GM12878 (cell line): ENCODE data around the gene DNAJC15.

Experiments used
- EZH2 ChIP-seq: IDR thresholded peaks from 2 replicates; pipeline ENCODE4 v1.6.1; 2012; ENCODE audit warnings: low read depth, mild to moderate bottlenecking, control low read depth, inconsistent platforms, low read length, borderline replicate concordance; ENCODE audit not compliant: control insufficient read depth
- FOS ChIP-seq: IDR thresholded peaks from 3 replicates; pipeline ENCODE4 v1.6.1; 2011; ENCODE audit warnings: borderline replicate concordance; ENCODE audit not compliant: insufficient read length; ENCODE audit errors: extremely low read depth
- TAF1 ChIP-seq: IDR thresholded peaks from 2 replicates; pipeline ENCODE4 v1.6.1; 2011; ENCODE audit warnings: mild to moderate bottlenecking, low read depth, low read length, borderline replicate concordance
- TF ChIP-seq, protein P1 (sequence below), 3 experiments: IDR thresholded peaks in 2 of 3; conservative IDR thresholded peaks in 1 of 3; 2 replicates each; pipeline ENCODE4 v1.5.1; 2011; ENCODE audit warnings: low read depth in 3 of 3, low read length in 3 of 3, mild to moderate bottlenecking in 3 of 3, control low read depth in 2 of 3, moderate library complexity in 2 of 3, inconsistent platforms in 1 of 3, mixed read lengths in 1 of 3; ENCODE audit not compliant: control insufficient read depth in 2 of 3, insufficient read depth in 1 of 3; ENCODE audit errors: extremely low read depth in 1 of 3
- TF ChIP-seq, protein P2 (sequence below): fragments of 450-650 bp; formaldehyde crosslinking; IDR thresholded peaks from 2 replicates; pipeline ENCODE4 v1.5.0; 2022; ENCODE audit warnings: mild to moderate bottlenecking, missing genetic modification characterization

DNA sequence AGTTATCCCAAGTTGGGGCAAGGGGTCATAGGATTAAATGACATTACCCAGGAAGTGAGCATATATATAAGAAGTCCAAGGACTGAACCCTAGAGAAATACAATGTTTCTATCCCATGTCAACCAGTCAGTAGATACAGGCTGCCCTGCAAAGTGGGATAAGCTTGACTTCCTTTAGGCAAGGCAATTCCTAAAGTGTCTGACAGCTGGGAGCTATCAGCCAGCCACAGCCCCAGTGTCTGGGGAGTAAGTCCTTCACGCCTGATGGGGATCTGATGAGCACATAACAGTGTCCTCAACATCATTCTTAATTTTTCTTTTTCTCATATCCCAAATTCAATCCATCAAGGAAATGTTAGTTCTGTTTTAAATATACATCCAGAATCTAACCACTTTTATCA lies 54.1 kb downstream of the DNAJC15 start:
- TF ChIP-seq TAF1, result no peak
- TF ChIP-seq FOS, result no peak
- TF ChIP-seq, protein P1, sequence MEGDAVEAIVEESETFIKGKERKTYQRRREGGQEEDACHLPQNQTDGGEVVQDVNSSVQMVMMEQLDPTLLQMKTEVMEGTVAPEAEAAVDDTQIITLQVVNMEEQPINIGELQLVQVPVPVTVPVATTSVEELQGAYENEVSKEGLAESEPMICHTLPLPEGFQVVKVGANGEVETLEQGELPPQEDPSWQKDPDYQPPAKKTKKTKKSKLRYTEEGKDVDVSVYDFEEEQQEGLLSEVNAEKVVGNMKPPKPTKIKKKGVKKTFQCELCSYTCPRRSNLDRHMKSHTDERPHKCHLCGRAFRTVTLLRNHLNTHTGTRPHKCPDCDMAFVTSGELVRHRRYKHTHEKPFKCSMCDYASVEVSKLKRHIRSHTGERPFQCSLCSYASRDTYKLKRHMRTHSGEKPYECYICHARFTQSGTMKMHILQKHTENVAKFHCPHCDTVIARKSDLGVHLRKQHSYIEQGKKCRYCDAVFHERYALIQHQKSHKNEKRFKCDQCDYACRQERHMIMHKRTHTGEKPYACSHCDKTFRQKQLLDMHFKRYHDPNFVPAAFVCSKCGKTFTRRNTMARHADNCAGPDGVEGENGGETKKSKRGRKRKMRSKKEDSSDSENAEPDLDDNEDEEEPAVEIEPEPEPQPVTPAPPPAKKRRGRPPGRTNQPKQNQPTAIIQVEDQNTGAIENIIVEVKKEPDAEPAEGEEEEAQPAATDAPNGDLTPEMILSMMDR (IDR thresholded peaks at IDR 0.05 in 2 of 3, conservative IDR thresholded peaks at IDR 0.05 in 1 of 3; ENCODE audit: control insufficient read depth in 2 of 3, extremely low read depth in 1 of 3, insufficient read depth in 1 of 3, low read depth in 3 of 3, low read length in 3 of 3), result no peak
- TF ChIP-seq, protein P2, sequence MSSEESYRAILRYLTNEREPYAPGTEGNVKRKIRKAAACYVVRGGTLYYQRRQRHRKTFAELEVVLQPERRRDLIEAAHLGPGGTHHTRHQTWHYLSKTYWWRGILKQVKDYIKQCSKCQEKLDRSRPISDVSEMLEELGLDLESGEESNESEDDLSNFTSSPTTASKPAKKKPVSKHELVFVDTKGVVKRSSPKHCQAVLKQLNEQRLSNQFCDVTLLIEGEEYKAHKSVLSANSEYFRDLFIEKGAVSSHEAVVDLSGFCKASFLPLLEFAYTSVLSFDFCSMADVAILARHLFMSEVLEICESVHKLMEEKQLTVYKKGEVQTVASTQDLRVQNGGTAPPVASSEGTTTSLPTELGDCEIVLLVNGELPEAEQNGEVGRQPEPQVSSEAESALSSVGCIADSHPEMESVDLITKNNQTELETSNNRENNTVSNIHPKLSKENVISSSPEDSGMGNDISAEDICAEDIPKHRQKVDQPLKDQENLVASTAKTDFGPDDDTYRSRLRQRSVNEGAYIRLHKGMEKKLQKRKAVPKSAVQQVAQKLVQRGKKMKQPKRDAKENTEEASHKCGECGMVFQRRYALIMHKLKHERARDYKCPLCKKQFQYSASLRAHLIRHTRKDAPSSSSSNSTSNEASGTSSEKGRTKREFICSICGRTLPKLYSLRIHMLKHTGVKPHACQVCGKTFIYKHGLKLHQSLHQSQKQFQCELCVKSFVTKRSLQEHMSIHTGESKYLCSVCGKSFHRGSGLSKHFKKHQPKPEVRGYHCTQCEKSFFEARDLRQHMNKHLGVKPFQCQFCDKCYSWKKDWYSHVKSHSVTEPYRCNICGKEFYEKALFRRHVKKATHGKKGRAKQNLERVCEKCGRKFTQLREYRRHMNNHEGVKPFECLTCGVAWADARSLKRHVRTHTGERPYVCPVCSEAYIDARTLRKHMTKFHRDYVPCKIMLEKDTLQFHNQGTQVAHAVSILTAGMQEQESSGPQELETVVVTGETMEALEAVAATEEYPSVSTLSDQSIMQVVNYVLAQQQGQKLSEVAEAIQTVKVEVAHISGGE (CRISPR knock-in tag), result no peak
- TF ChIP-seq EZH2, result no peak
